K562 (cell line): Measurements from ENCODE around the gene TGM5.

ENCODE experiments used
- ZBTB26 ChIP-seq: fragments of 450-650 bp; formaldehyde crosslinking; IDR thresholded peaks from 2 replicates; pipeline ENCODE4 v1.4.0; 2022; ENCODE audit warnings: missing genetic modification characterization
- ZNF24 ChIP-seq: fragments of 450-650 bp; IDR thresholded peaks from 2 replicates; pipeline ENCODE4 v1.6.1; 2016
- TF ChIP-seq, protein P1 (sequence below), 3 experiments: IDR thresholded peaks in 2 of 3; conservative IDR thresholded peaks in 1 of 3; 2 replicates each; pipeline ENCODE4 v1.5.1; 2011 to 2012; ENCODE audit warnings: low read length in 3 of 3, mild to moderate bottlenecking in 3 of 3, control low read depth in 2 of 3, improper control_type of control experiment in 1 of 3, inconsistent platforms in 1 of 3, low read depth in 1 of 3, mixed read lengths in 1 of 3, moderate library complexity in 1 of 3; ENCODE audit not compliant: insufficient read depth in 2 of 3

GRCh38 chr15:43214169-43214568 lies 52.6 kb downstream of the TGM5 start:
- TF ChIP-seq ZNF24 (no peak), ZBTB26 (CRISPR knock-in tag) (no peak)
- TF ChIP-seq, protein P1, sequence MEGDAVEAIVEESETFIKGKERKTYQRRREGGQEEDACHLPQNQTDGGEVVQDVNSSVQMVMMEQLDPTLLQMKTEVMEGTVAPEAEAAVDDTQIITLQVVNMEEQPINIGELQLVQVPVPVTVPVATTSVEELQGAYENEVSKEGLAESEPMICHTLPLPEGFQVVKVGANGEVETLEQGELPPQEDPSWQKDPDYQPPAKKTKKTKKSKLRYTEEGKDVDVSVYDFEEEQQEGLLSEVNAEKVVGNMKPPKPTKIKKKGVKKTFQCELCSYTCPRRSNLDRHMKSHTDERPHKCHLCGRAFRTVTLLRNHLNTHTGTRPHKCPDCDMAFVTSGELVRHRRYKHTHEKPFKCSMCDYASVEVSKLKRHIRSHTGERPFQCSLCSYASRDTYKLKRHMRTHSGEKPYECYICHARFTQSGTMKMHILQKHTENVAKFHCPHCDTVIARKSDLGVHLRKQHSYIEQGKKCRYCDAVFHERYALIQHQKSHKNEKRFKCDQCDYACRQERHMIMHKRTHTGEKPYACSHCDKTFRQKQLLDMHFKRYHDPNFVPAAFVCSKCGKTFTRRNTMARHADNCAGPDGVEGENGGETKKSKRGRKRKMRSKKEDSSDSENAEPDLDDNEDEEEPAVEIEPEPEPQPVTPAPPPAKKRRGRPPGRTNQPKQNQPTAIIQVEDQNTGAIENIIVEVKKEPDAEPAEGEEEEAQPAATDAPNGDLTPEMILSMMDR (IDR thresholded peaks at IDR 0.05 in 2 of 3, conservative IDR thresholded peaks at IDR 0.05 in 1 of 3; ENCODE audit: insufficient read depth in 2 of 3, low read depth in 1 of 3, low read length in 3 of 3) = no peak
